Suprapubic skin (tissue), 4 donors: ENCODE measurements around the gene FRMD4A.

Experiments used
- EP300 ChIP-seq: sonication (generic); formaldehyde crosslinking; IDR thresholded peaks from one replicate; pipeline ENCODE4 v1.6.1; 2017; ENCODE audit warnings: antibody characterized with exemption
- POLR2A ChIP-seq, 2 donors: fragments of 450-650 bp; IDR thresholded peaks; one replicate each; pipeline ENCODE4 v1.6.1; 2017; ENCODE audit warnings: antibody characterized with exemption in 2 of 2, mild to moderate bottlenecking in 2 of 2, moderate library complexity in 2 of 2
- POLR2AphosphoS5 ChIP-seq, 3 donors: sonication (generic); formaldehyde crosslinking; IDR thresholded peaks; one replicate each; pipeline ENCODE4 v1.6.1; 2017; ENCODE audit warnings: antibody characterized with exemption in 3 of 3
- TF ChIP-seq, protein P1 (sequence below), 2 donors: fragments of 200-600 bp in 1 of 2; fragments of 450-650 bp in 1 of 2; sonication (generic) in 1 of 2; IDR thresholded peaks; one replicate each; pipeline ENCODE4 v1.5.1; 2016 to 2019; ENCODE audit warnings: antibody characterized with exemption in 2 of 2, mild to moderate bottlenecking in 1 of 2, moderate library complexity in 1 of 2

DNA sequence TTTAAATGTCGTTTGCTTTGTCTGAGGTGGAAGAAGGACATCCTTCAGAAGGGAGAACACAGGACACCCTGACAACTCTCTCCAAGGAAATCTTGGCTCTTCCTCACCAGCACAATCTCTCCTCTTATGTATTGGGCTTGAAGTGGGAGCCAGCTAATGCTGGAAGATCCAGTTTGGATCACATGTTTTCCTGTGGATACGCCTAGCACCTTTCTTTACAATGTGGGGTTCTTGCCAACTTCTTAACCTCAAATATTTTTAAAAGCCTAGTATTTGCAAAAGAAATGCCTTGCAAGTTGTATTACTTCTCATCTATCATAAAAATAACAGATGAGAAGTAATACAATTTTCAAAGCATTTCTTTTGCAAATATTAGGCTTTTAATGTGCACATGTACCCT, 76.4 kb downstream of the FRMD4A start:
- TF ChIP-seq, protein P1, sequence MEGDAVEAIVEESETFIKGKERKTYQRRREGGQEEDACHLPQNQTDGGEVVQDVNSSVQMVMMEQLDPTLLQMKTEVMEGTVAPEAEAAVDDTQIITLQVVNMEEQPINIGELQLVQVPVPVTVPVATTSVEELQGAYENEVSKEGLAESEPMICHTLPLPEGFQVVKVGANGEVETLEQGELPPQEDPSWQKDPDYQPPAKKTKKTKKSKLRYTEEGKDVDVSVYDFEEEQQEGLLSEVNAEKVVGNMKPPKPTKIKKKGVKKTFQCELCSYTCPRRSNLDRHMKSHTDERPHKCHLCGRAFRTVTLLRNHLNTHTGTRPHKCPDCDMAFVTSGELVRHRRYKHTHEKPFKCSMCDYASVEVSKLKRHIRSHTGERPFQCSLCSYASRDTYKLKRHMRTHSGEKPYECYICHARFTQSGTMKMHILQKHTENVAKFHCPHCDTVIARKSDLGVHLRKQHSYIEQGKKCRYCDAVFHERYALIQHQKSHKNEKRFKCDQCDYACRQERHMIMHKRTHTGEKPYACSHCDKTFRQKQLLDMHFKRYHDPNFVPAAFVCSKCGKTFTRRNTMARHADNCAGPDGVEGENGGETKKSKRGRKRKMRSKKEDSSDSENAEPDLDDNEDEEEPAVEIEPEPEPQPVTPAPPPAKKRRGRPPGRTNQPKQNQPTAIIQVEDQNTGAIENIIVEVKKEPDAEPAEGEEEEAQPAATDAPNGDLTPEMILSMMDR (IDR thresholded peaks at IDR 0.05), result no peak
- TF ChIP-seq POLR2A (IDR thresholded peaks at IDR 0.05), result no peak
- no peak for TF ChIP-seq POLR2AphosphoS5 (IDR thresholded peaks at IDR 0.05)
- no peak for TF ChIP-seq EP300
